SK-N-MC (cell line): ENCODE measurements around the gene SYCE3.

Experiments
- EZH2 ChIP-seq: fragments of 200-600 bp; sonication (generic); IDR thresholded peaks from one replicate; pipeline ENCODE4 v1.6.1; 2017; ENCODE audit warnings: antibody characterized with exemption
- FOXP2 ChIP-seq: optimal IDR thresholded peaks from 2 replicates; pipeline ENCODE3; 2011; ENCODE audit warnings: mild to moderate bottlenecking, moderate library complexity; ENCODE audit not compliant: insufficient read depth; ENCODE audit errors: extremely low read length, control extremely low read depth
- POLR2AphosphoS5 ChIP-seq: IDR thresholded peaks from 2 replicates; pipeline ENCODE4 v1.6.1; 2012; ENCODE audit warnings: mild to moderate bottlenecking, low read depth, low read length, borderline replicate concordance

DNA sequence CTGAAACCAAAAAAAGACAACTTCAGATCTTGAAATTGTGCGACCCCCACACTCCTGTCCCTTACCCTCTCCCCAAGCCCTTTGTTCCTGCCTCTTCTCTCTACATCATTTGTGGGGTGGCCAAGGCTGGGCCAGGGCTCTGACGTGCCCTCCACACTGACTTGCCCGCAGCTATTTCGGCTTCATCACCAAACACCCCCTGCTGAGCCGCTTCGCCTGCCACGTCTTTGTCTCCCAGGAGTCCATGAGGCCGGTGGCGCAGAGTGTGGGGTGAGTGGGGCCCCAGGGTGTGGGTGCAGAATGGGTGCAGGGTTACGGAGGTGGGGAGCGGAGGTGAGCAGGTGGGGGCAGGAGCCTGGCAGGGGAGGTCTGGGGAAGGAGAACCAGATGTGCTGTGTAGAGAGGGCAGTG lies 47.3 kb upstream of the SYCE3 start:
- TF ChIP-seq EZH2: no peak
- no peak for TF ChIP-seq POLR2AphosphoS5
- no peak for TF ChIP-seq FOXP2
